Thoracic aorta (tissue), 2 donors: ENCODE measurements around the gene PTPA. TPM values are rescaled to one million over a fixed set of nuclear protein-coding genes. Genes with fewer than 3 reads are reported as not detected.
"Not testable (repeated sequence)": the region's sequence is repeated elsewhere in the genome, so short reads cannot be mapped to it uniquely, and the experiment has no call there.

Experiments
- ATAC-seq: fragments of 150-250 bp; one replicate; pipeline ENCODE4 v1.8.0; 2017; ENCODE audit warnings: low read depth; ENCODE audit not compliant: insufficient number of reproducible peaks, low FRiP score
- DNase-seq: peaks from one replicate; pipeline ENCODE4 v3.0.0-alpha.2; 2020; ENCODE audit warnings: low spot score
- H3K27ac ChIP-seq, 2 donors: fragments of 200-600 bp; sonication (generic); 1 replicate in 1 of 2; 2 replicates in 1 of 2; pipeline ENCODE4 v1.5.1; 2016; ENCODE audit warnings: mild to moderate bottlenecking in 2 of 2, moderate library complexity in 2 of 2
- H3K27me3 ChIP-seq: fragments of 200-600 bp; sonication (generic); replicated peaks from 2 replicates; pipeline ENCODE4 v1.6.0; 2016; ENCODE audit warnings: mild to moderate bottlenecking; ENCODE audit not compliant: insufficient read depth
- H3K36me3 ChIP-seq: fragments of 200-600 bp; sonication (generic); one replicate; pipeline ENCODE4 v1.5.1; 2016
- H3K4me1 ChIP-seq, 2 donors: fragments of 200-600 bp; sonication (generic); 1 replicate in 1 of 2; 2 replicates in 1 of 2; pipeline versions ENCODE4 v1.5.1 to v1.6.0; 2016; ENCODE audit warnings: low read depth in 2 of 2, mild to moderate bottlenecking in 1 of 2; ENCODE audit not compliant: control insufficient read depth in 1 of 2
- H3K4me3 ChIP-seq: fragments of 200-600 bp; sonication (generic); 2 replicates; pipeline ENCODE4 v1.5.1; 2016; ENCODE audit warnings: mild to moderate bottlenecking
- H3K9me3 ChIP-seq: fragments of 200-600 bp; sonication (generic); 2 replicates; pipeline ENCODE4 v1.5.1; 2016
- total RNA-seq, 2 donors: library from RNA; depleted of rRNA; stranded (reverse); fragments of >200 nt; gene quantifications; one replicate each; pipeline versions ENCODE4 v1.1.0 to v1.2.3, GENCODE V29; 2016
- TF ChIP-seq, protein P1 (sequence below): fragments of 200-600 bp; sonication (generic); IDR thresholded peaks from one replicate; pipeline ENCODE4 v1.5.1; 2019; ENCODE audit warnings: antibody characterized with exemption

The PTPA gene
- total RNA-seq, 2 donors from 2014 or later: 72.2 to 93.3 TPM

DNA sequence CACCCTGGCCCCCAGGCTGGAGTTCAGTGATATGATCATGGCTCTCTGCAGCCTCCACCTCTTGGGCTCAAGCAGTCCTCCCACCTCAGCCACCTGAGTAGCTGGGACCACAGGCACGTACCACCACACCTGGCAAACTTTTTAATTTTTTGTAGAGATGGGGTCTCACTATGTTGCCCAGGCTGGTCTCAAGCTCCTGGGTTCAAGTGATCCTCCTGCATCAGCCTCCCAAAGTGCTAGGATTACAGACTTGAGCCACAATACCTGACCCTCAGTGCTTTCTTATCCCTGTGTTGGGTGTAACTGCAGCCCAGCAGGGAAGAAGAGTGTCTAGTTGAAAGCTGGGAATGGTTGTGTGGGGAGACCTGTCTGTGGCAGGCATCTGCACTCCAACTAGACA is 10.9 kb downstream of the PTPA start:
- no peak overlapping the region for H3K4me3 ChIP-seq
- no peaks in the 10 kb centered on the region for H3K9me3 ChIP-seq
- H3K27ac ChIP-seq: no peak overlapping the region
- no peaks in the 10 kb centered on the region for H3K27me3 ChIP-seq
- DNase-seq (no peak), ATAC-seq (no peak)
- peaks cover 19% of the 10 kb centered on the region for H3K36me3 ChIP-seq
- TF ChIP-seq, protein P1, sequence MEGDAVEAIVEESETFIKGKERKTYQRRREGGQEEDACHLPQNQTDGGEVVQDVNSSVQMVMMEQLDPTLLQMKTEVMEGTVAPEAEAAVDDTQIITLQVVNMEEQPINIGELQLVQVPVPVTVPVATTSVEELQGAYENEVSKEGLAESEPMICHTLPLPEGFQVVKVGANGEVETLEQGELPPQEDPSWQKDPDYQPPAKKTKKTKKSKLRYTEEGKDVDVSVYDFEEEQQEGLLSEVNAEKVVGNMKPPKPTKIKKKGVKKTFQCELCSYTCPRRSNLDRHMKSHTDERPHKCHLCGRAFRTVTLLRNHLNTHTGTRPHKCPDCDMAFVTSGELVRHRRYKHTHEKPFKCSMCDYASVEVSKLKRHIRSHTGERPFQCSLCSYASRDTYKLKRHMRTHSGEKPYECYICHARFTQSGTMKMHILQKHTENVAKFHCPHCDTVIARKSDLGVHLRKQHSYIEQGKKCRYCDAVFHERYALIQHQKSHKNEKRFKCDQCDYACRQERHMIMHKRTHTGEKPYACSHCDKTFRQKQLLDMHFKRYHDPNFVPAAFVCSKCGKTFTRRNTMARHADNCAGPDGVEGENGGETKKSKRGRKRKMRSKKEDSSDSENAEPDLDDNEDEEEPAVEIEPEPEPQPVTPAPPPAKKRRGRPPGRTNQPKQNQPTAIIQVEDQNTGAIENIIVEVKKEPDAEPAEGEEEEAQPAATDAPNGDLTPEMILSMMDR: no peak
- no peaks in the 10 kb centered on the region for H3K4me1 ChIP-seq

DNA sequence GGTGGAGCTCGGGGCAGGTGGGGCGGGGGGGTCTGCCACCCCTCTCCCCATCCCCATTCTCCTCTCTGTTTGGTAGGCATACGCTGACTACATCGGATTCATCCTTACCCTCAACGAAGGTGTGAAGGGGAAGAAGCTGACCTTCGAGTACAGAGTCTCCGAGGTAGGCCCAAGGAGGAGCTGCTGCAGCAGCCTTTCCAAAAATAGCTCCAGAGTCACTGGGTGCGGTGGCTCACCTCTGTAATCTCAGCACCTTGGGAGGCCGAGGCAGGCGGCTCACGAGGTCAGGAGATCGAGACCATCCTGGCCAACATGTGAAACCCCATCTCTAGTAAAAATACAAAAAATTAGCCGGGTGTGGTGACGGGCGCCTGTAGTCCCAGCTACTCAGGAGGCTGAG is 11.8 kb downstream of the PTPA start:
- H3K27me3 ChIP-seq, H3K4me1 ChIP-seq, DNase-seq, H3K27ac ChIP-seq, H3K9me3 ChIP-seq, ATAC-seq, H3K4me3 ChIP-seq: not testable (repeated sequence)
- H3K36me3 ChIP-seq: peaks cover 19% of the 10 kb centered on the region

DNA sequence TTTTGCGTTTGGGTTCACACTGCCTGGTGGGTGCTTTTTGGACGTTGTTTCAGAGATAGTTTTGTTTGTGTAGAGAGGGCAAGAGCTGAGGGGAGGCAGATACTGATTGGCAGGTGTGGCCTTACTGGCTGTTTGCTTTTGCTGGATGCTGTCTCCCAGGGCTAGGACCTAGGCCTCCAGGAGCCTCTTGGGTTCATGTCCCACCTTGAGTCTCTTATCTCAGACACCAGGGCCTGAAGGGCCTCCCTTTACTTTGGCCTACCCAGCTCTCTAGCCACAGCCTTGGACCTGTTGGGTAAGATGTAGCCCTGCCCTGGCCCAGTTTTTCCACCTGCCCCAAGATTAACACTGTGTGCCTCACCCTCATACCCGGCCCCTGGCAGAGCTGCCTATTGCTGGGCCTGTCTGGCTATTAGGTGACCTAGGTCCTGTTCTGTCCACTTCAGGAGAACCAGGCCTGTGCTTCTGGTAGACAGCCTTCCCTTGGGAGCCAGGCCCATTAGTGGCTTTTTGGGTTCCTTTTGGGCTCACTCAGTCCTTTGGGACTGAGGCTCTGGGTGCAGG is 13.4 kb downstream of the PTPA start:
- no peaks in the 10 kb centered on the region for H3K4me1 ChIP-seq
- no peak overlapping the region for H3K4me3 ChIP-seq
- H3K9me3 ChIP-seq: no peaks in the 10 kb centered on the region
- TF ChIP-seq, protein P1: no peak
- H3K27me3 ChIP-seq: no peaks in the 10 kb centered on the region
- H3K27ac ChIP-seq: no peak overlapping the region
- DNase-seq (no peak), ATAC-seq (no peak)
- H3K36me3 ChIP-seq: peaks cover 19% of the 10 kb centered on the region

DNA sequence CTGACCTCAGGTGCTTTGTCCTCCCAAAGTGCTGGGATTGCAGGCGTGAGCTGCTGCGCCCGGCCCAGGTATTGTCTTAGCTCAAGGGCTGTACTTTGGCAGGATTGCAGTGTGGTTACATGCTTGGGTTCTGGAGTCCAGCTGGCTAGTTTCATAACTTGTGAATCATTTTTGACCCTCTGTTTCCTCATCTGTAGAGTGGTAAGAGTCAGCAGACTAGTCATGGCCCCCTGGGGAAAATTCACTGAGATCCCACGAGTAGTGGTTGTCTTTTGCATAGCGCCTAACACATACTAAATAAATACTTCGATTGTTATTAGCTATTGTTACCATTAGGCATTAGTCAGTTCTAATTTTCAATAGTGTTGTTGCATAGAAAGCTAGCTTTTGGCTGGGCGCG is 14.3 kb downstream of the PTPA start:
- Histone ChIP-seq H3K27ac (no peak overlapping the region), H3K36me3 (peaks cover 18% of the 10 kb centered on the region), H3K9me3 (no peaks in the 10 kb centered on the region), H3K4me3 (no peak overlapping the region), H3K27me3 (no peaks in the 10 kb centered on the region), H3K4me1 (no peaks in the 10 kb centered on the region)
- no peak for DNase-seq
- TF ChIP-seq, protein P1: no peak
- ATAC-seq: no peak

DNA sequence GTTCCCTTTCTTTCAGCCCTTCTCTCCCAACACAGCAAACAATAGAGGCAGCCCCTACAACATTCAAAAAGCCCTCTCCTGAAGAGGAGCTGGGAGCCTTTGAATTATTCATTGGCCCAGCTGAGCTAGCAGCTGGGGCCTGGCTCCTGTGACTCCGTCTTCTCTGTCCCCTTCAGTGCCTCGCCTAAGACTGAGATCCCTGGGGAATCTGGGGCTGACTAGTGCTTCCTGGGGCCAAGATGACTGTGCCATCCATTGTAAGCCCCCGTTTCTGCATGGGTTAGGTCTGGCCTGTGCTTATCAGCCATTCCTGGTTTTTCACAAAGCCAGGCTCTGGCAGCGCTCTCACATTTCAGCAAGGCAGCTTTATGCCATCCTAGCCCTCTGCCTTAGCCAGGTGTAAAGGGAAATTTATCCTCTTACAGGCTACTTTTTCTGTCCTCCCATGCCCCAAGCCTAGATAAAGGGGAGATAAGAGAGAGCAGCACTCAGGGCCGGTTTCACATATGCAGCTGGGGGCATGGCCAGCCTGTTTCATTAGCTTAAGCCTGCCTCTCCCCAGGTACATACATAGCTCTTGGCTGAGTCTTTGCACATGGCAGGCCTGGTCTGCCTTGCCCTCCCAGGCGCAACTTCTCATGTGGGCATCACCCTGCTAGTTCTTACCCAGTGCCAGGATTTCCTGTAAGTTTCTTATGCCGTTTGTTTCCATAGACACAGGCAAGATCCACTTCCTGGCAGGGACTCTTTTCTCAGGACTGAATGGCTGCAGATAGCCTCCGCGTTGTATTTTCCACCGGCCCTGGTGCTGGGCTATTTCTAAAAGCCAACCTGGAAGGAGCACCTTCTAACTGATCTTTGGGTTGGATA is 15.8 kb downstream of the PTPA start:
- no peak overlapping the region for H3K4me3 ChIP-seq
- DNase-seq: no peak
- ATAC-seq: no peak
- H3K36me3 ChIP-seq: peaks cover 3% of the 10 kb centered on the region
- H3K4me1 ChIP-seq: no peaks in the 10 kb centered on the region
- H3K27ac ChIP-seq: no peak overlapping the region
- H3K27me3 ChIP-seq: no peaks in the 10 kb centered on the region
- H3K9me3 ChIP-seq: no peaks in the 10 kb centered on the region
- TF ChIP-seq, protein P1: no peak
